Ascending aorta (tissue), 2 donors: ENCODE data around the gene COL12A1. TPM values are rescaled to one million over a fixed set of nuclear protein-coding genes. Genes with fewer than 3 reads are reported as not detected.

ENCODE experiments used
- DNase-seq, 2 donors: peaks; one replicate each; pipeline ENCODE4 v3.0.0-alpha.2; 2019; ENCODE audit warnings: low spot score in 2 of 2
- H3K27ac ChIP-seq, 2 donors: fragments of 200-600 bp; sonication (generic); one replicate each; pipeline ENCODE4 v1.5.1; 2016 to 2017; ENCODE audit warnings: mild to moderate bottlenecking in 1 of 2
- H3K27me3 ChIP-seq: fragments of 200-600 bp; sonication (generic); one replicate; pipeline ENCODE4 v1.5.1; 2017
- H3K36me3 ChIP-seq, 2 donors: fragments of 200-600 bp; sonication (generic); one replicate each; pipeline ENCODE4 v1.5.1; 2016
- H3K4me1 ChIP-seq, 2 donors: fragments of 200-600 bp; sonication (generic); one replicate each; pipeline ENCODE4 v1.5.1; 2016 to 2017; ENCODE audit warnings: mild to moderate bottlenecking in 1 of 2
- H3K4me3 ChIP-seq, 2 donors: fragments of 200-600 bp; sonication (generic); one replicate each; pipeline ENCODE4 v1.5.1; 2016 to 2017; ENCODE audit warnings: mild to moderate bottlenecking in 1 of 2
- H3K9me3 ChIP-seq, 2 donors: fragments of 200-600 bp; sonication (generic); one replicate each; pipeline ENCODE4 v1.5.1; 2016
- intact Hi-C: fragments of 100-400 bp; cut with DNase I; formaldehyde crosslinking; loops from one replicate; pipeline ENCODE4 v1.15.1; 2023
- total RNA-seq: library from RNA; depleted of rRNA; stranded (reverse); fragments of >200 nt; gene quantifications from one replicate; pipeline ENCODE4 v1.1.0, GENCODE V29; 2016
- TF ChIP-seq, protein P1 (sequence below), 3 experiments: fragments of 200-600 bp in 2 of 3; fragments of 450-650 bp in 1 of 3; sonication (generic) in 2 of 3; IDR thresholded peaks; one replicate each; pipeline ENCODE4 v1.5.1; 2016 to 2019; ENCODE audit warnings: antibody characterized with exemption in 3 of 3, mild to moderate bottlenecking in 1 of 3, moderate library complexity in 1 of 3

The COL12A1 gene
- total RNA-seq, 1 donor from 2014 or later = 140 TPM

- Histone ChIP-seq H3K4me3 (peak within 1 kb of the TSS; percentile 81), H3K4me1 (peaks cover 0 to 12% of the 10 kb centered on the region in 2 donors), H3K27ac (peak within 1 kb of the TSS; percentile 85 to 87), H3K27me3 (no peaks in the 10 kb centered on the region), H3K36me3 (peaks cover 16 to 17% of the 10 kb centered on the region in 2 donors), H3K9me3 (no peaks in the 10 kb centered on the region)
- TF ChIP-seq, protein P1, sequence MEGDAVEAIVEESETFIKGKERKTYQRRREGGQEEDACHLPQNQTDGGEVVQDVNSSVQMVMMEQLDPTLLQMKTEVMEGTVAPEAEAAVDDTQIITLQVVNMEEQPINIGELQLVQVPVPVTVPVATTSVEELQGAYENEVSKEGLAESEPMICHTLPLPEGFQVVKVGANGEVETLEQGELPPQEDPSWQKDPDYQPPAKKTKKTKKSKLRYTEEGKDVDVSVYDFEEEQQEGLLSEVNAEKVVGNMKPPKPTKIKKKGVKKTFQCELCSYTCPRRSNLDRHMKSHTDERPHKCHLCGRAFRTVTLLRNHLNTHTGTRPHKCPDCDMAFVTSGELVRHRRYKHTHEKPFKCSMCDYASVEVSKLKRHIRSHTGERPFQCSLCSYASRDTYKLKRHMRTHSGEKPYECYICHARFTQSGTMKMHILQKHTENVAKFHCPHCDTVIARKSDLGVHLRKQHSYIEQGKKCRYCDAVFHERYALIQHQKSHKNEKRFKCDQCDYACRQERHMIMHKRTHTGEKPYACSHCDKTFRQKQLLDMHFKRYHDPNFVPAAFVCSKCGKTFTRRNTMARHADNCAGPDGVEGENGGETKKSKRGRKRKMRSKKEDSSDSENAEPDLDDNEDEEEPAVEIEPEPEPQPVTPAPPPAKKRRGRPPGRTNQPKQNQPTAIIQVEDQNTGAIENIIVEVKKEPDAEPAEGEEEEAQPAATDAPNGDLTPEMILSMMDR (IDR thresholded peaks at IDR 0.05) = no peak
- DNase-seq = peak; percentile 70 to 96
- intact Hi-C loops = loop anchor here (1.0 kb wide), 1 partner anchor 41 kb away; the partner anchor contains the start of gene TMEM30A
Measured at GRCh38 chr6:75243333-75244062, 37.6 kb upstream of the COL12A1 start, which contains the start of gene COX7A2. Gene COX7A2 (minus strand): TSS chr6:75243801. CDS start chr6:75243734, 67 bp downstream.

DNA sequence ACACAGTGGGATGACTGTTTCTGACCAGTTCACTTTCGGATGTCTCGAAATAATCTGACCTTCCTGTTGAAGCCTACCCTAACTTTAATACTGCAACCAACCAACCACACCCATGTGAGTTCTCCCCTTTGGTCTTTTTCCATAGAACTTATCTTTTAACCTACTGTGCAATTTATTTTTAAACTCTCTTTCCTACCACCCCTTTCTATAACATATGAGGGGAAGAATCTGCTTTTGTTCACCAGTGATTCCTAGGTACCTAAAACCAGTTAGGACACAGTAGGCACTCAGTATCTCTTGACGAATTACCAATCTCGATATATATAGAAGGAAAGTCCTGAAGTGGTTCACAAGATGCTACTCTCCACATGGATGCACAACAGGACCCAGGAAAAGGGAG is 30.8 kb upstream of the COL12A1 start:
- Histone ChIP-seq H3K36me3 (peaks cover 28 to 33% of the 10 kb centered on the region in 2 donors), H3K4me3 (no peak overlapping the region), H3K4me1 (peaks cover 0 to 4% of the 10 kb centered on the region in 2 donors), H3K27me3 (no peaks in the 10 kb centered on the region), H3K9me3 (no peaks in the 10 kb centered on the region), H3K27ac (no peak overlapping the region)
- intact Hi-C loops = no loop called here
- TF ChIP-seq, protein P1 (IDR thresholded peaks at IDR 0.05) = no peak
- DNase-seq = no peak

DNA sequence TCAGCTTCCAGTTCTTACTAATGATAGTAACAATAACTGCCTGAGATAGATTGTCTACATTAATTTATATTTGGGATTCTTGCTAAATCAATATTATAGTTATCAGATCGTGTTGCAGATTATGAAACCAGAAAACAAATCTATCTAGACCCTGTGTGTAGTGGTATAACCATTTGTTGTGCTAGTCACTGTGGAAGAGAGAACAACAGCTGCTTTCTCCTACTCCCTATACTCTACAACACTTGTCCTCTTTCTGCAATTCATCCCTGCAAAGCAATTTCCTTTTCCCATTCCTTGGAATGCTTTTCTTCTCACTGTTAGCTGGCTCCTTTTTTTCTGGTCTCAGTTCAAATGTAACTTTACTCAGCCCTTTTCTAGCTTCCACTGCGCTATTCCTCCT is 29.4 kb upstream of the COL12A1 start:
- intact Hi-C loops = no loop called here
- no peak for DNase-seq
- TF ChIP-seq, protein P1 (IDR thresholded peaks at IDR 0.05) = no peak
- H3K27ac ChIP-seq = no peak overlapping the region
- peaks cover 0 to 4% of the 10 kb centered on the region in 2 donors for H3K4me1 ChIP-seq
- peaks cover 28 to 33% of the 10 kb centered on the region in 2 donors for H3K36me3 ChIP-seq
- no peaks in the 10 kb centered on the region for H3K27me3 ChIP-seq
- no peak overlapping the region for H3K4me3 ChIP-seq
- H3K9me3 ChIP-seq = no peaks in the 10 kb centered on the region

DNA sequence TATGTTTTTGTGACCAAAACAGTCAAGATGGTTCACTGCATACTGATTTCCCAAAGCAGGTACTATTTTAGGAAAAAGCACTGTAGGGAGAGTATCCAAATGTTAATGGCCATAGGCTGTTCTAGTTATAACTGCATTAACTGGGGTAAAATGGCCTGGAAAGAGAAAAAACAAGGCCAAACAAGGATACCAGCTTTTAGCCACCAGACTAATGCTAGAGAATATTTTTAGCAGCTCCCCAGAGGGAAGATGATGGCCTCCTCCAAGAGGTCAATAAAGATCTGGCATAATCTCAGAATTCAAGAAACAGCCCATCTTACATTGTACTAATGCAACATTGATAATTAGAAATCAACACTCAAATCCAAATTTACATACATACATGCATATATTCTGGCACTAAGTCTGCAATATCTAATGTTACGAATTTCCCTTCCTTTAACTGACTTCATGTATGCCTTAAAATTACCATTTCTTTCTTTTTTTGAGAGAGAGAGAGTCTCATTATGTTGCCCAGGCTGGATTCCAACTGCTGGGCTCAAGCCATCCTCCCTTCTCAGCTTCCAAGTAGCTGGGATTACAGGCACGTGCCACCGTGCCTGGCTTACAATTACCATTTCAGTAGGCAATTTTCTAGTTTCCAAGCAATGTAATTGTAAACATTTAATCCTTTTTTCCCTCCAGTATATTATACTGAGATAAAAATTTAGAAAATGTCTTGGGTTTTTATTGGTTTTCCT is 28.4 kb upstream of the COL12A1 start:
- Histone ChIP-seq H3K4me3 (no peak overlapping the region), H3K27ac (peak overlapping the region; percentile 30 to 42), H3K9me3 (no peaks in the 10 kb centered on the region), H3K4me1 (peaks cover 0 to 4% of the 10 kb centered on the region in 2 donors), H3K27me3 (no peaks in the 10 kb centered on the region), H3K36me3 (peaks cover 19 to 24% of the 10 kb centered on the region in 2 donors)
- no peak for DNase-seq
- intact Hi-C loops = no loop called here
- TF ChIP-seq, protein P1 (IDR thresholded peaks at IDR 0.05) = no peak

DNA sequence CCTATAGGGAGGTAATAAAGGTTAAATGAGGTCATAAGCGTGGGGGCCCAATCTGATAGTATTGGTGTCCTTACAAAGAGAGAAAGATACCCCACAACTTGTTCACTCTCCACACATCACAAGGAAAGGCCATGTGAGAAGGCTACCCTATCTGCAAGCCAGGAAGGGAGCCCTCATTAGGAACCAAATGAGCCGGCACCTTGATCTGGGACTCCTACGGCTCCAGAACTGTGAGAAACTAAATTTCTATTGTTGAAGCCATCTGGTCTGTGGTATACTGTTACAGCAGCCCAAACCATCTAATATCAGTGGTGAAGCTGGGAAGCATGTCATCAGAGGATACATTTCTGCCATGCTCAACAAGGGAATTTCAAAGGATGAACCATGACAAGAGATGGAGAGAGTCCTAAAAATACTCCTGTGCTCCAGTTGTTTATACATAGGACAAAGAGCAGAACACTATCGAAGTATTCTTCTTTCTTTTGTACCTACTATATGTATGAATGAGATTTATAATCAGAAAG is 27.3 kb upstream of the COL12A1 start:
- Histone ChIP-seq H3K27ac (no peak overlapping the region), H3K4me1 (peaks cover 0 to 4% of the 10 kb centered on the region in 2 donors), H3K9me3 (no peaks in the 10 kb centered on the region), H3K4me3 (no peak overlapping the region), H3K36me3 (peaks cover 12 to 17% of the 10 kb centered on the region in 2 donors), H3K27me3 (no peaks in the 10 kb centered on the region)
- TF ChIP-seq, protein P1 (IDR thresholded peaks at IDR 0.05) = no peak
- intact Hi-C loops = no loop called here
- no peak for DNase-seq
